Muscle of back (tissue), 10 donors: ENCODE results near the gene SMIM17. TPM values are rescaled to one million over a fixed set of nuclear protein-coding genes. Genes with fewer than 3 reads are reported as not detected.

Experiments
- polyA plus RNA-seq, 10 donors: library from polyadenylated mRNA; unstranded; fragments of 120-200 nt; gene quantifications; one replicate each; pipeline ENCODE4 v1.2.1, GENCODE V29; 2013; ENCODE audit not compliant: insufficient read length in 10 of 10

Gene SMIM17
- polyA plus RNA-seq, 10 donors: 0.82 to 2.7 (median 1.4) TPM

Other genes with a start within 250 kb of the SMIM17 start
- gene ZNF582, start 249.6 kb upstream of the SMIM17 start, polyA plus RNA-seq: 1 to 10 TPM; 3.6 to 6.5 (median 5.2) TPM
- gene ZNF583, start 238.8 kb upstream of the SMIM17 start, polyA plus RNA-seq: 10 to 100 TPM in 1 of 10 donors, 1 to 10 TPM in 9; 6.2 to 10.5 (median 7.3) TPM
- 10 to 100 TPM in 6 of 10 donors, 1 to 10 TPM in 4; 6.6 to 16.7 (median 11.1) TPM for gene ZNF667, start 165.8 kb upstream of the SMIM17 start, polyA plus RNA-seq
- 10 to 100 TPM in 7 of 10 donors, 1 to 10 TPM in 3; 8.0 to 23.6 (median 13.0) TPM for gene ZNF471, start 135.3 kb upstream of the SMIM17 start, polyA plus RNA-seq
- gene ZFP28, start 104.2 kb upstream of the SMIM17 start, polyA plus RNA-seq: 10 to 100 TPM in 5 of 10 donors, 1 to 10 TPM in 5; 7.4 to 13.5 (median 10.6) TPM
- gene ZNF470, start 75.7 kb upstream of the SMIM17 start, polyA plus RNA-seq: 1 to 10 TPM; 3.0 to 6.9 (median 5.1) TPM
- gene ZNF71, start 47.9 kb upstream of the SMIM17 start, polyA plus RNA-seq: 1 to 10 TPM; 6.3 to 8.3 (median 7.2) TPM
- 1 to 10 TPM; 2.3 to 4.6 (median 3.3) TPM for gene ZNF835, start 28.6 kb downstream of the SMIM17 start, polyA plus RNA-seq
- gene PEG3, start 197.6 kb downstream of the SMIM17 start, polyA plus RNA-seq: 100 to 1,000 TPM; 162 to 352 (median 232) TPM
- 1 to 10 TPM; 1.1 to 5.5 (median 2.4) TPM for gene ZIM2, start 197.6 kb downstream of the SMIM17 start, polyA plus RNA-seq